IPS-20b (cell line): ENCODE results near the gene RPRD1B.

Experiments used
- H3K27ac ChIP-seq: one replicate; pipeline ENCODE4 v1.5.1; 2013; ENCODE audit warnings: low read length
- H3K27me3 ChIP-seq: 2 replicates; pipeline ENCODE4 v1.6.1; 2013; ENCODE audit warnings: mild to moderate bottlenecking, low read length, inconsistent platforms; ENCODE audit not compliant: insufficient read depth
- H3K36me3 ChIP-seq: 2 replicates; pipeline ENCODE4 v1.6.1; 2013; ENCODE audit warnings: low read depth, mild to moderate bottlenecking, inconsistent platforms, low read length, moderate library complexity; ENCODE audit not compliant: insufficient read depth
- H3K4me1 ChIP-seq: 2 replicates; pipeline ENCODE4 v1.6.1; 2013; ENCODE audit warnings: mild to moderate bottlenecking, control low read depth, inconsistent platforms, low read length, moderate library complexity; ENCODE audit not compliant: insufficient read depth
- H3K4me3 ChIP-seq: 2 replicates; pipeline ENCODE4 v1.5.1; 2013; ENCODE audit warnings: mild to moderate bottlenecking, low read length, inconsistent platforms
- H3K9ac ChIP-seq: 2 replicates; pipeline ENCODE4 v1.6.1; 2013; ENCODE audit warnings: low read depth, mild to moderate bottlenecking, inconsistent platforms, low read length, moderate library complexity
- H3K9me3 ChIP-seq: 2 replicates; pipeline ENCODE4 v1.6.1; 2013; ENCODE audit warnings: mild to moderate bottlenecking, low read depth, low read length, inconsistent platforms; ENCODE audit not compliant: insufficient read depth

Gene RPRD1B

GRCh38 chr20:38121741-38122140 is 88.2 kb downstream of the RPRD1B start:
- Histone ChIP-seq H3K9ac (no peak overlapping the region), H3K9me3 (no peaks in the 10 kb centered on the region), H3K27me3 (no peaks in the 10 kb centered on the region), H3K4me1 (no peaks in the 10 kb centered on the region), H3K4me3 (no peak overlapping the region), H3K27ac (no peak overlapping the region), H3K36me3 (no peaks in the 10 kb centered on the region)

- no peaks in the 10 kb centered on the region for H3K36me3 ChIP-seq
- H3K4me1 ChIP-seq, result no peaks in the 10 kb centered on the region
- no peaks in the 10 kb centered on the region for H3K9me3 ChIP-seq
- no peak overlapping the region for H3K4me3 ChIP-seq
- no peaks in the 10 kb centered on the region for H3K27me3 ChIP-seq
- H3K9ac ChIP-seq, result no peak overlapping the region
- H3K27ac ChIP-seq, result no peak overlapping the region
Measured at GRCh38 chr20:38123021-38123587, 89.6 kb downstream of the RPRD1B start.

DNA sequence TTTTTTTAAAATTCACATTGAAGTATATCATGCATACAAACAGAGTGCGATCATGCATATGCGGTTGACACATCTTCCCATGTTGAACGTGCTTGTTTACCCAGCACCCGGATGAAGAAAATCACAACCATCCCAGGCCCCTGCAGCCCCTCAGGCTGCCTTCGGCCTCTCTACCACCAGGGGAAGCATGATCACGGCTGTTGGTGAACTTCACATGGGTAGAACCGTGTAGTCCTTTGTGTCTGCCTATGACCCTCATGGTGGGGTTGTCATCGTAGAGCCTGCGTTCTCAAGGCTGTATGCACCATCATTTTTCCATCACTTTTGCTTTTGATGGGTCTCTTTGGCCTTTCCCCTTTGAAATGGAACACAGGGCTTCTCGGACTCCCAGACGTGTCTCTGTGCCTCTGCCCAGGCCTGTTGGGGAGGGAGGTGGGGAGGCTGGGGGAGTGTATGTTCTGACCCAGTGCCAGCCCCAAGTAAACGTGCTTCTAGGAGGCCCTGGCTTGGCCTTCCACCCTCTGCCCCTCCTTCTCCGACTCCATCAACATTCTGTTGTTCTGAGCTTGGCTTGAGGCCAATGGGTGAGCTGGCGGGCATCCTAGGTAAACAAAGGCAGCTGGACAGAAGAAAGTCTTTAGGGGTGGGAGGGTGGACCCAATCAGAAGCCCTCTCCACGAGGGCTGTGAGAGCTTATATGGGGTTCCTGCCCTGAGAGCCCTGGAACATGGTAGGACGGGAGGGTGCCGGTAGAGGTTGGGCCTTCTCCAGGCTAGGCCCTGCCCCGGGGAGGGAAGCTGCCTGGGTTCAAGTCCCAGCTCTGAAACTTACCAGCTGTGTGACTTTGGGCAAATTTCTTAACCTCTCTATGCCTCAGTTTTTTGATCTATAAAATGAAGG is 91.9 kb downstream of the RPRD1B start:
- Histone ChIP-seq H3K36me3 (no peaks in the 10 kb centered on the region), H3K9me3 (no peaks in the 10 kb centered on the region), H3K27ac (no peak overlapping the region), H3K9ac (no peak overlapping the region), H3K27me3 (no peaks in the 10 kb centered on the region), H3K4me1 (no peaks in the 10 kb centered on the region), H3K4me3 (no peak overlapping the region)

DNA sequence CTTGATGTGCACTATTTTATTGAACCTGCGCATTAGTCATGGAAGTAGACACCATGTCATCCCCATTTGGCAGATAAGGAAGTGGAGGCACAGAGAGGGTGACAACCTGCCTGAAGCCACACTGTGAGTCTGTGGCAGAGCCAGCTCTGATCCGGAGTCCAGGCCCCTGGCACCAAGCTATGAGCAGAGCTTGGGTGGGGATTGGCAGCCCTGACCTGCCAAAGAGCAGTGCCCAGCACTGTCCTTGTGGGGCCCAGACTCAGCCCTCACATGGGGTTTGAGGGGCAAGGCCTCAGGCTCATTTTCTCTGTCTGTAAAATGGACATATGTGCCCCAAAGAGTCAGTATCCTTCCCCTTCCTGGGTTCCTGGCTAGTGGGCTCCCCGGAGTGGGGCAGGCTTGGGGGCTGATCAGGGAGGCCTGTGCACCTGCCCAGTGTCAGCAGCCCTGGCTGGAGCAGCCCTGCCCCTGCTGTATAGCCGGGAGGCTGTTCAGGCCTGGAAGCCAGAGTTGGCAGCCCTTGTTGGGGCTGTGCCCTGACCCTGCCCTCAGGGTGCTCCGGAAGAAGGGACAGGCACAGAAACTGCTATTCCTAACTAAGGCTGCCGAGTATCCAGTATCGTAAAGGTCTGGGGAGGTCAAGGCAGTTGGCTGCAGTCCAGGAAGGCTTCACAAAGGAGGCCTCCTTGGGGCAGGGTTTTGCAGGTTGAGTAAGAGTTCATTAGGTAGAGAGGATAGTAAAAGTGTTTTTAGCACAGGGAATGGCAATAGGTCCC is 92.8 kb downstream of the RPRD1B start:
- no peaks in the 10 kb centered on the region for H3K9me3 ChIP-seq
- no peak overlapping the region for H3K4me3 ChIP-seq
- H3K27ac ChIP-seq, result no peak overlapping the region
- H3K36me3 ChIP-seq, result no peaks in the 10 kb centered on the region
- no peaks in the 10 kb centered on the region for H3K27me3 ChIP-seq
- H3K4me1 ChIP-seq, result no peaks in the 10 kb centered on the region
- H3K9ac ChIP-seq, result no peak overlapping the region

GRCh38 chr20:38126932-38127621 is 93.5 kb downstream of the RPRD1B start:
- no peaks in the 10 kb centered on the region for H3K27me3 ChIP-seq
- no peak overlapping the region for H3K27ac ChIP-seq
- no peaks in the 10 kb centered on the region for H3K36me3 ChIP-seq
- no peak overlapping the region for H3K9ac ChIP-seq
- no peak overlapping the region for H3K4me3 ChIP-seq
- H3K9me3 ChIP-seq, result no peaks in the 10 kb centered on the region
- H3K4me1 ChIP-seq, result no peaks in the 10 kb centered on the region

- H3K4me3 ChIP-seq, result no peak overlapping the region
- no peaks in the 10 kb centered on the region for H3K9me3 ChIP-seq
- no peaks in the 10 kb centered on the region for H3K36me3 ChIP-seq
- H3K27ac ChIP-seq, result no peak overlapping the region
- H3K9ac ChIP-seq, result no peak overlapping the region
- no peaks in the 10 kb centered on the region for H3K27me3 ChIP-seq
- H3K4me1 ChIP-seq, result no peaks in the 10 kb centered on the region
Measured at GRCh38 chr20:38127920-38128528, 94.5 kb downstream of the RPRD1B start.

GRCh38 chr20:38128691-38129090 is 95.1 kb downstream of the RPRD1B start:
- Histone ChIP-seq H3K36me3 (no peaks in the 10 kb centered on the region), H3K9ac (no peak overlapping the region), H3K9me3 (no peaks in the 10 kb centered on the region), H3K4me3 (no peak overlapping the region), H3K27me3 (no peaks in the 10 kb centered on the region), H3K4me1 (no peaks in the 10 kb centered on the region), H3K27ac (no peak overlapping the region)

- Histone ChIP-seq H3K4me3 (no peak overlapping the region), H3K9ac (no peak overlapping the region), H3K9me3 (no peaks in the 10 kb centered on the region), H3K27me3 (no peaks in the 10 kb centered on the region), H3K36me3 (no peaks in the 10 kb centered on the region), H3K27ac (no peak overlapping the region), H3K4me1 (peaks cover under 1% of the 10 kb centered on the region; the same call in 1 of the 2 replicates)
Measured at GRCh38 chr20:38129248-38129865, 95.8 kb downstream of the RPRD1B start.

- Histone ChIP-seq H3K4me3 (no peak overlapping the region), H3K27ac (no peak overlapping the region), H3K4me1 (peaks cover 6% of the 10 kb centered on the region; the same call in 1 of the 2 replicates), H3K9ac (no peak overlapping the region), H3K27me3 (no peaks in the 10 kb centered on the region), H3K36me3 (no peaks in the 10 kb centered on the region), H3K9me3 (no peaks in the 10 kb centered on the region)
Measured at GRCh38 chr20:38129893-38130609, 96.5 kb downstream of the RPRD1B start.

DNA sequence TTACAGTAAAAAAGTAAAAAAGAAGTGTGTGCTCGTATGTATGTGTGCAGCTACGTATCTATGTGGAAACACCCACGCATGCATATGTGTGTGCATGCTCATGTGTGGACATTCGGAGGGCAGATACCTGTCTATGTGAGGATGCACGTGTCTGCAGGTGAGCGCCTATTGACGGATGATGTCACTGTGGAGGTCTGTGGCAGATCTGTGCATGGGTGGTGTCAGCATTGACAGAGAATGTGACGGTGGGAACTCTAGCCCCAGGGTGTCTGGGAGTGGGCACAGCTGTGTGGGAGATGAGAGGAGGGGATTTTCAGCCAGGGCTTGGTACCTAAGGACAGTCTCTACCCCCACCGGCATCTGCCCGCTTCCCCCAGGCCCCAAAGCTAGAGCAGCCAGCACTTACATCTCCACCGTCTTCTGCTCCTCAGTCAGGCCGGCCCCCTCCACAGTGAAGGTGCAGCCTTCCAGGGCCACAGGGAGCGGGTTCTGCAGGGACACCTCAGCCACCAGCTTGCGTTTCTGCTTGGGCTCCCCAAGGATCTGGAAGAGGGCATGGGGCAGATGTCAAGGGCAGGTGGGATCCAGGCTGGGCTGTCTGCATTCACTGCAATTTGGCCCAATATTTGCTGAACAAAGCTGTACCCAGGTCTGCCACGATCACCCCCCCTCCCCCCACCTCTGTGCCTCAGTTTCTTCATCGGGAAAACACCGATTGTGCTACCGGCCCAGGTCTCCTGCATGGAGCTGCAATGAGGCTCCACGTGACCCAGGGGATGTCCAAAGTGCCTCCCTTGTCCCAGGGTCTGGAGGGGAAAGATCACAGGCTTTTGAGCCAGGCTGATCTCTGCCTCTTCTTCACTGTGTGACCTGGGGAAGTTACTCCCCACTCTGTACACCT is 97.4 kb downstream of the RPRD1B start:
- Histone ChIP-seq H3K27me3 (no peaks in the 10 kb centered on the region), H3K27ac (no peak overlapping the region), H3K9me3 (no peaks in the 10 kb centered on the region), H3K36me3 (no peaks in the 10 kb centered on the region), H3K9ac (no peak overlapping the region), H3K4me3 (no peak overlapping the region), H3K4me1 (peaks cover 6% of the 10 kb centered on the region; the same call in 1 of the 2 replicates)
